NCI-H2227 (cell line): Measurements from ENCODE around the gene PGBD5.

Experiments used
- DNase-seq: peaks from one replicate; lab custom pipeline; 2025; ENCODE audit not compliant: unreplicated experiment; lab: John Stamatoyannopoulos, UW

The PGBD5 gene

DNA sequence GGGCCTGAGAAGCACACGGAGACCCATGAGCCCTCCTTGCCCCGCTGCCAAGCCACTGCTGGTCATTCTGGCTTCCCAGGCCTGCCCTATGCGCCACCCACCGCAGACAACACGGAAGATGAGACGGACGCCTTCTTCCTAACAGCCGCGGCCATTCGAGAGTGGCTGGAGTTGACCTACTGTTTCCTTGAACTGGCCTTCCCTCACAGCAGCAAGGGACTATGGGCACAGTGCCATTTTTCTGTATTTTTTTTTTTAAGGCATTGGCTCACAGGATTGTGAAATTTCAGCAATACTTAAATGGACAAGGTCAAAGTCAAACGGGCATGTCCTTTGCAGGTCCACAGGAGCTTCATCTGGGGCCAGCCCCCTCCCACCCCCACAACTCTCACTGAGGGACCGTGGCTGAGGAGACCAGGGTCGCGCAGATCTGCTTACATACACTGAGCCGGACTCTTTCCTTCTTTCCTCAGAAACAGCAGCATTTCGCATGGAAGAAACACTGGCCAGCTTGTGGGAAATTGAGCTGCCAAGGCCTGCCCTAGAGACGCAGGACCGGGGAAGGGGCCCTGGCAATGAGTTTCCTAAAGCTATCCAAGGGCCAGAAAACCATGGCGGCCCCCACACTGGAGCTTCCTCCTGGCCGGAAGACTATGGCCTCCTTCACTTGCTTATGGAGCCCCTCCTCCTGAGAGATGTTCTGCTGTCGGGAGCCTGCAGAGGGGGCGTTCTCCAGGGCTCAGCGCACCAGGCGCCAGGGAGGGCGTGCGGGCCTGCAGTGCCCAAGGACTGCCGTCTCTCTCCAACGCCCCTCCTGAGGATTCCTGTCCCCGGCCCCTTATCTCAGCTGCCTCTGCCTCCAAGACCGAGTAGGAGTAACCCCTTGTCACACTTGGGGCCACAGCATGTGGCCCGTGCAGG, 98.9 kb downstream of the PGBD5 start:
- DNase-seq = no peak

DNA sequence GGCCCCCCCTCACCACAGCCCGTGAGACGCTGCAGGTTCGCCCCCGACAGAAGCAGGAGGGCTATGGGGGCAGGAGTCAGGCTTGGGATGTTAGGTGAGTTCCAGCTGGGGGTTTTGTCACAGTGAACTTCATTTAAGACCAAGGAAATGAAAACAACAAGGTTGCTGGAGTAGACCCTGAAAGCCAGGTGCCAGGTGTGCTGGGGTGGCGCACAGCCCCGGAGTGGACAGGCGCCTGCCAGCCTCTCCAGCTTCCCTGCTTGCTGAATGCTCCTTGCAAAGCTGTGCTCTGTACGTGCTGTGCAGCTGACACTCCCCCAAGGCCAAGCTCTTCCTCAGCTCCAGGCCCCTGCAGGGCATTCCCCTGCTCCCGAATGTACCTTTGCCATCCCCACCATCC, 102.4 kb downstream of the PGBD5 start:
- DNase-seq = no peak

DNA sequence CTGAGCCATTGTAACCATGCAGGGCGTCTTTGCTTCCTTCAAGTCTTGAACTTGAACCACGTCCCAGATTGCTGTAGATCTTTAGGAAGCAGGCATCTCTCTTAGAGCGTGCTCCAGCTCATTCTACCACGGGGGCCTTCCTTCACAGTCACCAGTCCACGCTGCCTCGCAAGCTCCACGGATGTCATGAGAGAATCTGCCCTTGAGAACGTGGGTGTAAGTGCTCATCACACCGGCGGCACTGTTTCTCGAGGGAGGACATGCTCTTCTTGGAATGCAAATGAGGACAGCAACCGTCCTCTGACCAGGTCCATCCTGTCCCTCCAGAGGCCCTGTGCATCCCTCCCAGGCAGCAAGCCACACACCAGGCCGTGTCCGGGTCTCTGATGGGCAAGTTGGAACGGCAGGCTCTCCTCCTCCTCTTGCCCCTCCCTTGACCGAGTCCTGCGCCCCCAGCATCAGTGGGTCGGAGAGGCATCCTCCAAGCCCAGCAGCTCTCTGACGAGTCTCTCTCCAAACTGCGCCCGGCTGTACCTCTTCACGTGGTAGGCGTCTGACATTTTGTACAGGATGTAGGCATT, 103.1 kb downstream of the PGBD5 start:
- DNase-seq = no peak

DNA sequence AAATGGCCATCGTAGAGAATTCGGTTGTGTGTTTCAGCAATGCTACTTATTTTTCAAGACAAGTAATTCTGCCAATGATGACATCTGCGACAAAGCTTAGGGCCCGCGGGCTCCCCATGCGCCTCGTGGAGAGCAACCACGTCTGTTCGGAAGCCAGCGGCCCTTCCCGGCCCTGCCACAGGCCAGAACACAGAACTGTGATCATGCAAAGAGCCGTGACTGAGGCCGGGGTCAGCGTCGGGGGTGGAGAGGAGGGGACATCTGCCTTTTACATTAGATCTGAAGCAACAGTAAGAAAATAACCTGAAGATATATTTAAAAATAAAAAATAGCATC, 103.7 kb downstream of the PGBD5 start:
- DNase-seq = no peak

DNA sequence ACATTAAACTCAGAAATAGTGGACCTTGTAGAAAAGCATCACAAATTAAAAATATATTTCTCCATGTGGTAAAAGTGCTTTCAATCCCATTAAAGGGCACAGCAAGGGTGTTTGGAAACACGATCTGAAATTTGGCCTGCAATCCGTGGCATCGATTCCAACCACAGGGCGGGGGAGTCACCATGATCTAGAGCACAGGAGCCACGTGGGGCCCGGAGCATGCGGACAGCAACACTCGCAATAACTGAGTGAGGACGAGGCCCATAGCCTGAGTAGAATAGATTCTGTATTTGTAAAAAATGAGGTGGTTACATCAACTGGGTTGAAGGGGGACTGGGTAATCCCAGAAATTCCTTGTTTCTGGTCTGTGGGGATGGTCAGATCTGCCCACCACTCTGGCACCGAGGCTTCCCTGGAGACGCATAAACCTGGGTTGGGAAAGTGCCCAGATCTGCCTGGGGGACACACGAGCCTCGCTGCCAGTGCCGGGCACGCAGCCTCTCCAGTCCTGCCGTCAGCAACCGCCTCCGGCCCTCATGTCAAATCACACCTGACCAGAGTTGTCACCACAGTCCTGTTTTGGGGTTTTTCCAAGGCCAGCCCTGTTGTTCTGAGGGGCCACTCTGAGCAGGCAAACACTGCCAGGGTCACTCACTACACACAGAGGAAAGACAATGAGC, 104.3 kb downstream of the PGBD5 start:
- DNase-seq = no peak

DNA sequence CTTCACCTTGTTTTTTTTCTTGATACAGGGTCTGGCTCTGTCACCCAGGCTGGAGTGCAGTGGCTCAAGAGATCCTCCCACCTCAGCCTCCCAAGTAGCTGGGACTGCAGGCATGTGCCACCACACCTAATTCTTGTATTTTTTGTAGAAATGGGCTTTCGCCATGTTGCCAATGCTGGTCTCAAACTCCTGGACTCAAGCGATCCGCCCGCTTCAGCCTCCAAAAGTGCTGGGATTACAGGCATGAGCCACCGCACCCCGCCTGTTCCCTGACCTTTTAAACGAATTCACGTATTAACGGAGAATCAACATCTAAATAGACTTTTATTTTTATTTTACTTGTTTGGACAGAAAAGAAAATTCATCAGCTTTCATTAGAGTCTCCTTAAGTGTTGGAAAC, 104.8 kb downstream of the PGBD5 start:
- no peak for DNase-seq

DNA sequence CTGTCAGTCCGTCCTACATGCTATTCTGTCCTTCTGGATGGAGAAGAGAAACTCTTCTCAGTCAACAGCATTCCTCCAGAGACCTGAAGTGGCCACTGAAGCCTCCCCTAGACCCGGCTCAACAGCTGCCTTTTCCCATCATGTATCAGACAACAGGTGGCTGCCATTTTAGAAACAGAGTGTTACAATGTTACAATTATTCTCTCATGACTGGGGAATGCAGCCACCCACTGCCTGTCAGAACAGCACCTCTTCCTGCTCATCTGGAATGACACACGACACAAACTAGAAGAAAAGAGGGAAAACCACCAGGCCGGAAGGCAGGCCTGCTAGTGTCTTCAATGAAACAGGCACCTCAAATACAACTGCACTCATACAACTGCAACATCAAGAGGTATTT, 105.3 kb downstream of the PGBD5 start:
- no peak for DNase-seq

DNA sequence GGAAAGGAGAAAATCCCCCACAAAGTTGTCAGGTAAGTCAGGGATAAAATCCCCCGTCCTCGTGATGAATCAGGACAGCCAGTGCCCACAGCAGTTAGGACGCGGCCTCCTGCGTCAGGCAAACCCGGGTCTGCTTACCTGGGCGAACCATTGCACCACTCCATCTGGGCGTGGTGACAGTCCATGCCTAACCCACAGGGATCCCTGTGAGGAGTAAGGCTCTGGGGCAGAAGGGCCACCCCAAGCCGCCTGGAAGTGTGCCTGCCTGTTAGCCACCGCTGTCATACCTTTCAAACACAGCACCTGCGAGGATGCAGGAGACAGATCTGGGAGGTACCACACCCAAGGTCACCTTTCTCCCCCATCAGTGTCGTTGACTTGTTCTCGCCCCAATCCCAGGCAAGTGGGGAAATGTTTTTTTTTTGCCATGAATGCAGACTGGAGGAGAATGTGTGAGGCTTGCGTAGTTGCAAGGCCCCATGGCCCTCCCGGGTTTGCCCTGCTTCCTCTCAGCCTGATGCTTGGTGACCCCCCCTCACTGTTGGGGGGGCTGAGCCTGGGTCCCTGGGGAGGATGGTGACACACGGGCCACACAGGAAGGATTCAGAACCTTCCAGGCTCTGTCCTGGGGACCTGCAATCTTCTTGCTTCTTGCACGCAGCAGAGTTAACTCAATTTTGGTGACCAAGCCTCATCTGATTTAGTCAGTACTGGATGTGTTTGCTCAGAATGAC, 107.0 kb downstream of the PGBD5 start:
- DNase-seq = no peak

DNA sequence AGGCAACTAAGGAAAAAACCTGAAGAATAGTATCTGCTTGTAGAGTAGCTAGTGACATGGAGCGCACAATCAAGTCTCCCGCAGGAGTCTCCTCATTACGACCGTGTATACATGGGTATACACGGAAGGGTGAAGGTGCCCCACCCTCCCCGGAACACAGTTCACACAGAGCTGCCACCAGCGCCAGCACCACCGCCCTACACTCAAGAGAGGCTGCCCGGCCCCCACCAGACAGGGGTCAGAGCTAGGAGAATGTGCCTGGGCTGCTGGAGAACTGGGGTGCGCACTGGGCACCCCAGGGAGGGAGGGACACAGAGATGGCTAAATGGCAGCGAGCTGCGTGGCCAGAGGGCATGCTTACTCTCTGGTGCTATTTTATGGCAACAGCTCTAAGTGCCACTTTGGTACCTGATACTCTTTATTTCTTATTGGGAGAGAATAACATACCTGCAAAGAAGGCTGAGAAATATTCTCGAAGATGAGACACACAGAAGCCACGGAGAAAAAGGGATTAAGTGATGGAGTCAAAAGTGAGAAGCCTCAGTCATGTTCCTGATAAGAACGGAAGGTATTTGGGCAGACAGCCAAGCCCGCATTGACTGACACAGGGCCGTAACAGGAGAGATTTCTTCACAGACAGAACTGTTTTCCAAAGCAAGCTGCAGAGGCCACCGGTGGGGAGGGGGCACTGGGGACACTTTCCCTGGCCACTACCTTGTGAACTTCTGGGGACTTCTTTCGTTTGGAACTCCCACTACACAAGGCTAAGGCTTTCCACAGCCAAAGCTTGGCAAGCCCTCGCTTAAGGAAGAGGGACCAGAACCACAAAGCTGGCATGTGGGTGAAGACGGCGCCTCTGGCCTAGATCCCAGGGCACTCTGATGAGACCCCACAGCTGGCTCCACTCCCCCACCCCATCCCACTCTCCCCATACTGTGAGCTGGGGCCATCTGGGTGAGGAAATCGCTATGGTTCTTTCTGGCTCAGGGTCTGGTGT, 108.0 kb downstream of the PGBD5 start:
- DNase-seq = no peak

DNA sequence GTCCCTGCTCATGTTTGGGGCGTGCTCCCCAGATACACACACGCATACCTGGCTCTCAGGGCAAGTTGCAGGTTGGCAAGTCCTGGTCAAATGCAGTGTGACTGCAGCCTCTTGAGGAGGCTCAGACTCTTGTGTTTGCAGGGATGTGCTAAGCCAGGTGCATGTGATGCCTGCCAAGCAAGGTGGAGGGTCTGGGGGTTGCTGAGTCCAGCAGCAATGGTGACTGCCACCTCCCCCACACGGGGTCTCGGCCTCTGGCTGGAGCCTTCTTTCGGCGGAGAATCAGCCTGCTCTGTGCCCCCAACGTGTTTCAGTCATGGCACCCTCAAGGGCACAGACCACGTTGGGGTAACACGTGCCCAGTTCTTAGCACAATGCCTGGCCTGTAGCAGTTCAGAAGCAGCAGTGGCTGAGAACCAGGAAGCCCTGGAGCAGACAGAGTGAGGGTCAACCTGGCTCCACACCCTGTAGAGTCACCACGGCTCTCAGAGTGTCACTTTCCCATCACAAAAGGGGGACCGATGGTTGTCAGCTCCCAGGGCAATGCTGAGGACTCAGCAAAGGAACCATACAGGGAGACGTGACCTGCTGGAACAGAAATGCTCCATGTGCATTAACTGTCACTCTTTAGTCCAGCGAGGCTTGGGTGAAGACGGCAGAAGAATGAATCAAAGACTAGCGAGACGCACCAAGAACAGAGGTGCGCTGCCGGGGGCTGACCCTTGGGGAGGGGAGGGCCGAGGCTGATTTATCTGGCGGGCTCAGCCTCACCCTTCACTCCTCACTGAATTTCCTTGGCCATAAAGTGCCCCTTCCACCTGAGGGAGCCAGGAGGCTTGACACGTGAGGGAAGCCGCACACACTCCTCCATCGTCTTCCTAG, 109.0 kb downstream of the PGBD5 start:
- DNase-seq = no peak

DNA sequence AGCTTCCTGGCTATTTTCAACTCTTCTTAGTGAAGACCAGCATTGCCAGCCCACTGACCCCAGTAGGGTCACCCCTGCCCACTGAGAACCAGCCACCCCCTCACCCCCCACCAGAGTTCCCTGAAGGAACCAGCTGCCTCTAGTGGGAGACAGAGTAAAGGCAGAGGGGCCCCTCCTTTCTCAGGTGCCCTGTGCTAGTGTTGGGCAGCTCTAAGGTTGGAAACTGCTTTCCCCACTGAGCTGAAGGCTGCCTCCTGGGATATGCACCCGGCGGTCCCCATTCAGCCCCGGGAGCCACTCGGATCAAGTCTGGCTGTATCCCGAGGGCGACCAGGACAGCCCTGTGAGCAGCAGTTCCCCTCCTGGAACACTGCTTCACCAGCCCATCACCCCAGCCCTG, 111.0 kb downstream of the PGBD5 start:
- no peak for DNase-seq

DNA sequence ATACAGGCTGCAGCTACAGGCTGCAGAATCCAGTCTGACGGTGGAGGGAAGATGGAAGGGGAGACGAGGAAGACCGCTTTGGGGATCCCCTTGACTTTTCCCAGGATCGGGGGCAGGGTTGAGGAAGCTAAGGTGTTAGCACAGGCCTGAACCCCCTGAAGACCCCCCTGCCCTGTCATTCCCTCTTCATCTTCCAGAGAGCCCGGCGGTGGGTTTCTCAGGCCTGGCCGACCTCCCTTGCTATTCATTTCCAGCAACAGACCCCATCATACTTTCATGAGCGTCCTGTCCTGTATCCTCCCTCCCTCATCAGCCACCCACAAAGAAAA, 112.0 kb downstream of the PGBD5 start:
- DNase-seq = no peak

DNA sequence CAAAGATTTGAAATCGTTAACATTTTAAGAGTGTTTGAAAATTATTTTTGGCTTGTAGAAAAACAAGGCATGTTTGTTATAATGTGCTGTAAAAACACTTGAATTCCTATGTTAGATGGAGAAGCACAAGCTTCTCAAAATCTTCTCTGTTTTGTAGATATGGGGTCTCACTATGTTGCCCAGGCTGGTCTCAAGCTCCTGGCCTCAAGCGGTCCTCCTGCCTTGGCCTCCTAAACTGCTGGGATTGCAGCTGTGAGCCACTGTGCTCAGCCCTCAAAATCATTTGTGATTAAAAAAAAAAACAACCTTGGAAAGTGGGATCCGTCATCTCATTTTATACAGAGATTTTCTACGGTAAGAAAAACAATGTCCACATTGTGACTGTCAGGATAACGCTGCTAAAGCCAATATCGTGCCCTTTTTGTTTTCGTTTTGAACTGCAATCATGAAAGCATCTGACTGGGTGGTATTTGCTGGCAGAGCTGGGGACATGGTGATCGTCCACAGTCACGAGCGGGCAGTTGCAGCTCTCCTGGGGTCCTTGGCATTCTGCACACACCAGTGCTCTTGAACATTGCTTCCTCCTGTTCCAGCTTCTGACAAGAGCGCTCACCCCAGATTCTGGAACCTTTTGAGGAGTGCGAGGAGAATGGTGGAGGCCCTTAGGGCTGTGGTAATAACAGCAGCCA, 112.5 kb downstream of the PGBD5 start:
- DNase-seq = no peak

DNA sequence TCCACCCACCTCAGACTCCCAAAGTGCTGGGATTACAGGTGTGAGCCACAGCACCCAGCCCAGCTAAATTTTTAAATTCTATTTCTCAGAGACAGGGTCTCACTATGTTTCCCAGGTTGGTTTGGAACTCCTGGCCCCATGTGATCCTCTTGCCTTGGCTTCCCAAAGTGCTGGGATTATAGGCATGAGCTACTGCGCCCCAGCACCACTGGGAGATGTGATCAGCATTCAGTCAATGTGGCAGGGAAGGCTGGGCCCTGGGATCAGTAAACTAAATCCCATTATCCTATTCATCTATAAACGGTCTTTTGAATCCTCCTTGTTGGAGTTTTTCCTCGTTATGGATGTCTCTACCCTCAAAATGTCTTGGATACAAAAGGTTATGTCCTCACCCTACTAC, 113.5 kb downstream of the PGBD5 start:
- DNase-seq = no peak

DNA sequence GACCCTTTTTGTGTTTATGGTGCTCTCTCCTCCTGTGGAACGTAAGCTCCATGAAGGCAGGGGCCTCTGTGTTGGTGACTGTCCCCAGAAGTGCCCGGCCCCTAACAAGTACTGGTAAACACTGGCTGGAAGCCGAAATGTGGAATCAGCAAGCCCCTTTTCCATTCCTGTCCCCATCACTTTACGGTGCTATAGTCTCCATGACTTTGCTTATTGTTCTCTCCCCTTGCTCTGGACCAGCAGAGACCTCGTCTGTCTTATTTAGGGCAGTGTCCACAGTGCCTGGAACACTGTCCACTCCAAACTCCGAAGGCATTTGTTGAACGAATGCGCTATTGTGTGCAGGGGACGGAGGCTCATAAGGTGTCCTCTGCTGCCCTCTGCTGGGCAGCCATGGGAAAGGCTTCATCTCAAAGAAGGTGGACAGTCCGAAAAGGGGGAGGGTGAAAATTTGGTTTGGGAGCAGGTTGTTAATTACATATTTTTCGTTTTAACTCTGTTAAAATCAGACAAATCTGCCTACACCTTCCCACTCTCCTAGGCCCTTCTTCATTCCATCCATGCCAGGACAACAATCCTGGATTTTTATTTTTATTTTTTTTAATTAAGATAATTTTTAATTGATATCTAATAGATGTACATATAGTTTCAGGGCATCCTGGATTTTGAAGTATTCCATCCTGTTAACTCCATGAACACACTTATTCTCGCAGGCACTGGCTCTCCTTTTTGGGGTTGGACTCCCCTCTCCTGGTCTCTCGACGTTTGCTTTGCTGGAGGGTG, 115.6 kb downstream of the PGBD5 start:
- peak; percentile 87 for DNase-seq

DNA sequence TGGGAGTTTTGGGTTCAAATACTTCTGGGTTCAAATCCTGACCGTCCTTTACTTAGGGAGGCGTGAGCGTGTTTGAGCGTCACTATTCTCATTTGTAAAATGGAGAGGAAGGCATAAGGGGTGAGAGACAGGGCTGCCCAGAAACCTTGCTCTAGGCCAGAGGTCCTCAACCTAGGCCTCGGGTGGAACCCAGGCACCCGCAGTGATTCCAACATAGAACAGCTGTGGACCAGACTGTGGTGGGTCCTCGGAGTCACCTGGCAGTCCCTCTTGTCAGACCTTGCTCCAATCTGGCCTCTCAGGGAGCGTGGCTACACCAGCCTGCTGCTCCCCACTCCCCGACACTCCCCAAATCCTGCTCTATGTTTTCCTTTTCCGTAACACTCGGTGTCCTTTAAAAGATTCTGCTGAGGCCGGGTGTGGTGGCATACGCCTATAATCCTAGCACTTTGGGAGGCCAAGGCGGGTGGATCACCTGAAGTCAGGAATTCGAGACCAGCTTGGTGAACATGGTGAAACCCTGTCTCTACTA, 116.4 kb downstream of the PGBD5 start:
- DNase-seq = no peak

DNA sequence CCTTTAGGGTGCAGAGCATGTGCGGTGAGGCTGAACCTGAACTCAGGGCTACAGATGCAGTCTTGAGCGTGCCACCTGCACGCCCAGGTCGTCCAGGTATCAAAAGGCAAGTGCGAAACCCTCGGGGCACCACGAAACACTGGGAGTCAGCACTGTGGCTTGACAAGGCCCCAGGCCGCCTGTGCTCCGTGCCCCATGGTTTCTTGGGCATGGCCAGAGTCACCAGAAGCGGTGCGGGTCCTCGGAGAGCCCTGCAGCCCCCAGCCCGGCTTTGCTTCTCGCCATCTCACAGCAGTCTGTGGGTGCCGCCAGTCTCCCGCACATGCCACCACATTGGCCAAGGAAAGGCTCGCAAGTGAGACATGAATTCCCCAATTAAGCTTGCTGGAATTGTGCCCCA, 117.3 kb downstream of the PGBD5 start:
- no peak for DNase-seq

DNA sequence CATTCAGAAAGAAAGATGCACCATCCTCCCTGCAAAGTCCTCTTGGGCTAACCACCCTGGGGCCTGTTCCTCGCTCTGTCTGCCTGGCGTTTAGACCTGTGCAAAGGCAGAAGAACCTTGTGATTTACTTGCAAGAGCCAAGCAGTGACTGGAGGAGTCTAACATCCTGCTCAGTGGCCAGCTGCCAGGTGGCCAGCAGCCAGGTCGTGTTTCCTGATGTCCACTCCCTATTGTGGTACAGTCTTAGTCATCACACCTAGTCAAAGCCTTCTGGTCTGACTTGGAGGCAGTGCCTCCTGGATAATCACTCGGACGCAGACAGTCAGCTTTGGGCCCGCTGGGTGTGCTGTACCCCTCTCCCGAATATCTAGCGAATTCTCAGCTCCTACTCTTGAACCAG, 118.1 kb downstream of the PGBD5 start:
- DNase-seq = no peak
